RWPE1 (cell line): ENCODE measurements around the gene MB21D2.

Experiments used
- CTCF ChIA-PET: fragments of 350-600 bp; sonication (Branson Sonifier 250); formaldehyde crosslinking; extraction: SDS; loops from one replicate; lab custom pipeline; 2021; lab: Yijun Ruan, JAX
- POLR2A ChIA-PET: fragments of 400-600 bp; formaldehyde crosslinking; extraction: SDS; loops from one replicate; lab custom pipeline; 2020; ENCODE audit warnings: antibody characterized with exemption; ENCODE audit not compliant: low non-redundant PET; lab: Yijun Ruan, JAX
- DNase-seq: peaks from one replicate; pipeline ENCODE4 v3.0.0; 2012; ENCODE audit warnings: low spot score
- H3K27ac ChIP-seq: fragments of 450-650 bp; 2 replicates; pipeline ENCODE4 v1.5.1; 2017
- TF ChIP-seq, protein P1 (sequence below): fragments of 450-650 bp; conservative IDR thresholded peaks from 2 replicates; pipeline ENCODE4 v1.5.1; 2017; ENCODE audit warnings: low read depth, mild to moderate bottlenecking

The MB21D2 gene

DNA sequence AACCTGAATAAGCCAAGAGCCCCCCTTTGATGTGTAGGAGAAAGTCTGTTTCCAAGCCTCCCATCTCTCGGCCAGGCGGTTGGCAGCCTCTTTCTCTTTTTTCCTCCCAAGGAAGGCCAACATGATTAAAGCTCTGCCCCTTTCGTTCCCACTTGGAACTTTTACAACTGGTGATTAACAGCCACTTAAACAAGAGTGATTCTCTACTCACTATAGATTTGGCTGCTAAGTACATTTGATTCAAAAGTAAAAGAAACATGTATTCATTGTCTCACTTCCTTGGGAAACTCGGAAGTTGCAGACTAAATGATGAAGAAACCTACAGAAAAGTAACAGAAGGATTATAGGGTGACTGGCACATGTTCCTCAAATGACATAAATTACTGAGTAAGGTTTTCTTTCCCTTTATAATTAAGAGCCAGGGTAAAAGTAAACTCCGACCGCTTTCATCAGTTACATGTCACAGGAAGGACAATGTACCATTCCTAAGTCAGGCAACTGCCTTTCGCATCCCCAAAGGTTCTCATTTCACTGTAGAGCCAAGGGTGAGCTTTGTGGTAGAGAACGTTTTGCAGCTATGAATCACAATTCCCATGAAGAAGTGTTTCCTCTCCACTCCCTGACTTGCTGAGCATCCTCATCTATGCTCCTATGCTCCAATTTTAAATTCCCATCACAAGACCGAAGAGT is 72.7 kb downstream of the MB21D2 start:
- TF ChIP-seq, protein P1, sequence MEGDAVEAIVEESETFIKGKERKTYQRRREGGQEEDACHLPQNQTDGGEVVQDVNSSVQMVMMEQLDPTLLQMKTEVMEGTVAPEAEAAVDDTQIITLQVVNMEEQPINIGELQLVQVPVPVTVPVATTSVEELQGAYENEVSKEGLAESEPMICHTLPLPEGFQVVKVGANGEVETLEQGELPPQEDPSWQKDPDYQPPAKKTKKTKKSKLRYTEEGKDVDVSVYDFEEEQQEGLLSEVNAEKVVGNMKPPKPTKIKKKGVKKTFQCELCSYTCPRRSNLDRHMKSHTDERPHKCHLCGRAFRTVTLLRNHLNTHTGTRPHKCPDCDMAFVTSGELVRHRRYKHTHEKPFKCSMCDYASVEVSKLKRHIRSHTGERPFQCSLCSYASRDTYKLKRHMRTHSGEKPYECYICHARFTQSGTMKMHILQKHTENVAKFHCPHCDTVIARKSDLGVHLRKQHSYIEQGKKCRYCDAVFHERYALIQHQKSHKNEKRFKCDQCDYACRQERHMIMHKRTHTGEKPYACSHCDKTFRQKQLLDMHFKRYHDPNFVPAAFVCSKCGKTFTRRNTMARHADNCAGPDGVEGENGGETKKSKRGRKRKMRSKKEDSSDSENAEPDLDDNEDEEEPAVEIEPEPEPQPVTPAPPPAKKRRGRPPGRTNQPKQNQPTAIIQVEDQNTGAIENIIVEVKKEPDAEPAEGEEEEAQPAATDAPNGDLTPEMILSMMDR = no peak
- no peak for DNase-seq
- ChIA-PET POLR2A (no interaction called here), CTCF (interaction anchor here (0.6 kb wide), 1 partner anchor 760 kb away, joined by 4 read pairs; no protein-coding TSS in a partner anchor)
- no peak overlapping the region for H3K27ac ChIP-seq

DNA sequence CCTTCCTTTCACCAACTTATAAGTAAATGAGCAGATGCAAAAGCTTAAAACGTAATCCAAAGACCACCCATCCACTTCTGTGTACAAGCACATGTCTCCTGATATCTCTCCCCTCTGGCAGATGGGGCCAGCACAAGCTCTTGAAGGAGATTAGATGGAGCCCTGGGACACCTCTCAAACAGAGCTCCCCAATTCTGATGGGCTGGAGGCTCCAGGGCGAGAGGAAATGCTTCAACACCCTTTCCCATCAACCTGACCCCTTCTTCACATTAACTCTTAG is 73.2 kb downstream of the MB21D2 start:
- DNase-seq = no peak
- CTCF ChIA-PET = no interaction called here
- POLR2A ChIA-PET = interaction anchor here (0.7 kb wide), 1 partner anchor 73 kb away, joined by 3 read pairs; no protein-coding TSS in a partner anchor
- TF ChIP-seq, protein P1 = no peak
- no peak overlapping the region for H3K27ac ChIP-seq

DNA sequence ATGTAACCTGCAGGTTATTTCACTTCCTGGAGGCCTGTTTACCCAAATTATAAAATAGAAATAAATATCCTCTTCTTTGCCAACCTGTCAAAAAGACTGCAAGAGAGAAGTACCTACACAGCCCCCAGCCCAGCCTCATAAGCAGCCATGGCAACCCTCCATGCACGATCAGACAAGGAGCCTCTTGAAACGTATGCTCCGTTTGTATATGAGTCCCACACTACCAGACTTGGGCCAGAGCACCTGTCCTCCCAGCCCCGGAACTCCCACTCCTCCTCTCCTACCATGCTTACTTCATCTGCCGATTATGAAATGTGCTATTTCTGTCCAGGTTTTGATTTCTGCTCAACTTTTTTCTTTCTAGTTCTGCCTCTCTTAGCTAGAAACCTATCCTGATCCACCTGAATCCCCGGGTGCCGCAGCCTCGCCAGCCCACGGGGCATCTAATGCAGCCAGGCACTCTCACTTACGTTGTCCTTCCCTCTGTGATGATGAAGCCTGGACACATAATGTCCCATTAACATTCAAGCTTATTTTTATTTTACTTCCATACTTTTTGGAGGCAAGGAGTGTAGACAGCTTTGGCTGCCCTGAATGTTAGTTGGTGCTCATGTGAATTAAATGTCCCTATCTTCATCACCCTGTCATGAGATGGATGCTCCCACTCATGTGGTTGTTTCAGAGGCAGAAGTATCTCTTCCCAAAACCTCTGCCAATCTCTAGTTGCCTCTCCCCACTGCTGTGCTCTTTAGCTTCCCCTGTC is 73.8 kb downstream of the MB21D2 start:
- DNase-seq = no peak
- CTCF ChIA-PET = no interaction called here

DNA sequence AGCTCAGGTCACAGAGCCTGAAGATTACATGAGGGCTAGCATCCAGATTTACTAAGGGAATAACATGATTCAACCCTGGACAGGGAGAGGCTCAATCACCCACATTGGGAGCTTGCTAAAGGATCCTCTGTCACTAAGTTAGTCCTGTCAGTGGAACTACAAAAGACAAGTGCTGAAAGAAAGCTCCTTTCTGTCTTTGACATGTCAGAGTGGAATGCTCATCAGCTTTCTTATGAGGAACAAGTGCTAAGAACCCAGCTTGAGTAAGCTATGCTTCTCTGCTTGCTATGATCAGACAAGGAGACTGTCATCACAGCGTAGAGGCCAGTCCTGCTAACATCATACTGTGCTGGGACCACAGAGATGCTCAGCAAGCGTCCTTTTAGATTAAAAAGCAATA is 74.5 kb downstream of the MB21D2 start:
- TF ChIP-seq, protein P1 = no peak
- CTCF ChIA-PET = no interaction called here
- no peak for DNase-seq
- no peak overlapping the region for H3K27ac ChIP-seq
- POLR2A ChIA-PET = no interaction called here

More for the DNA sequence above, 73.8 kb downstream of the MB21D2 start:
- no peak overlapping the region for H3K27ac ChIP-seq
- POLR2A ChIA-PET = interaction anchor here (0.7 kb wide), 1 partner anchor 73 kb away, joined by 3 read pairs; no protein-coding TSS in a partner anchor
- TF ChIP-seq, protein P1 = no peak

DNA sequence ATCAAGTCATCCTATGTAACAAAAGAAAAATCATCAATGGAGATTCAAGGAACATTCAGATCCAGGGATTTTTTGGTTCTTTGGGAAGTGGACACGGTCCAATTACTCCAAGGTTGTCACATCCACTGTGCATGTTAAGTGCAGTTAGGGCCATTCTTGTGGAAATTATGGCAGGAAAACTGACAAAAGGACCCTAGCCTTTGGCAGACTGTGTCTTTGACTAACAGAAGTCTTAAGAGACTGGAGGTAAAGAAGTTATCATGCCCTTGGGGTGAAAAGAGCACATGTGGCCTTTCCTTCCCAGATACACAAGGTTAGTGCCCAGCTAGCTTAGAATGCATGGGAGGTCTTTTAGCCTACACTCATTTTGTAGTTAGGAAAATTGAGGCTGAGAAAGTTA is 74.9 kb downstream of the MB21D2 start:
- ChIA-PET POLR2A (no interaction called here), CTCF (no interaction called here)
- TF ChIP-seq, protein P1 = no peak
- H3K27ac ChIP-seq = no peak overlapping the region
- DNase-seq = no peak

DNA sequence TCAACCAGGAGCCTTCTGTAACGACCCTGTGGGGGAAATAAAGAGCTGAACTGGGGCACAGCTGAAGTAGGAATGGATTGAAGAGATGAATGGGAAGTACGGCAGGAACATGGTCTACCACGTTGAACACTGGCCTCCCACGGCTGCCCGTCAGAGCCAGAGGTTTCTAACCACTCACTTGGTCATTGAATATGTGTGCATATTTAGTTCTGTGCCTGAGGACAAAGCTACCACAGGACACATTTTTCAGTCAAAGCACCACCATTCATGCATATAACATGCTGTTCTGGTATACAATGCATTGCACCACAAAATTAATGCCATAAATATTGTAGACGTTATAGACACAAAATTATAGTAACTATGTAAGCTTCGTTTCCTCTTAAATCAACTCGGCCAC is 75.5 kb downstream of the MB21D2 start:
- no peak overlapping the region for H3K27ac ChIP-seq
- TF ChIP-seq, protein P1 = no peak
- DNase-seq = no peak
- CTCF ChIA-PET = interaction anchor here (0.7 to 1.4 kb wide), 2 partner anchors 11 to 1271 kb away, joined by 3 to 5 read pairs; no protein-coding TSS in a partner anchor
- POLR2A ChIA-PET = no interaction called here
